ENCODE measurements around the gene SLC17A8.

The SLC17A8 gene

DNA sequence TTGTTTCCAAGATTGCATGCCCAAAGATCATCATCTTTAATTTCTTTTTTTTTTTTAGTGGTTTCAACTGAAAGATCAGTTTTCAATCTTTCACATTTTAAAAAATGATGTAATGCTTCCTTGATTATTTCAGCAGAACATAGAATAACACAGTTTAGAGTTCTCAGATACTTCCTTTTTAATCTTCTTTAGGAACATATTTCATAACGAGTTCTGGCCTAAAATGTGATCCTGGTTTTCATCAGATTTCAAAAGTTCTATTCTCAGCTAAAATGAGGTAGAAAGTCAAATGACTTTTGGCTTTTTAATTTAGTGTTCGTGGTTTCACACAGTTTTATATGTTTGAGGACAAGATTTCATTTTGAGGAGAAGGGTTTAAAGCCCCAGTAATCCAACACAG lies 76.8 kb downstream of the SLC17A8 start:
- no peak for DNase-seq

GRCh38 chr12:100434177-100434576 lies 77.3 kb downstream of the SLC17A8 start:
- DNase-seq, result no peak

- DNase-seq, result no peak
Measured at GRCh38 chr12:100435957-100436356, 79.1 kb downstream of the SLC17A8 start.

DNA sequence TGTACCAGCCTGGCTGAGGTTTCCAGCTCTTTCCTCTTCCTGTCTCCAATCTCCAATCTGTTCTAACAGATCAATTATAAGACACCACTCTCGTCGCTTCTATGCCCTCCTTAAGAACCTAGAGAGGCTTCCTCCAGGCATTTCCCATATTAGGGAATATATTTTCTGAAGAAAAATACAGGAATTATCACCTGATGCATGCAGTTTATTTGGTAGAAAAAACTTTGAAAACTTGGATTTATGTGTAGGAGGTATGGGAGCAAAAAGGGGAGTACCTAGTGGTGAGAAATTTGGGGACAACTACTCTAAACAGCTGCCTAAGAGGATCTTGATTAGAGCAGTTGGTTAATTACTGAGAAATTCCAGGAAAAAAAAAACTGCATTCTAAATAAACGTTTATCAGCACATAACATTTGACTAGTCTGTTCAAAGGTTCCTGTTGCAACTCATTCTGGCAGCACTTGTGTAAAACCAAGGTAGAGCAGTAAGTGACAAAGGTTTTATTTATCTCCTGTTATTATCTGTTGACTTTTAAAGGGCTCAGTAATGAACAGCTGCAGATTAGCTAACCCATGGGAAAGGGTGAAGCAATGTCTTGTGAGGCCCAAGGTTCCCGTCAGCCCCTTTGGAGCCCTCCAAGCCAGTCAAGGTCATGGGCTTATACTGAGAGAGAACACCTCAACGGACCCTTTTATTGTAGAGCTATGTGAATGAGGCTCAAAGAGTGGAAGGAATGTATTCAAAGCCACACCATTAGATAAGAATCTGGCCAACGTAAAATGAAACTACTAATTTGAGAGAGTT lies 80.4 kb downstream of the SLC17A8 start:
- DNase-seq, result no peak

DNA sequence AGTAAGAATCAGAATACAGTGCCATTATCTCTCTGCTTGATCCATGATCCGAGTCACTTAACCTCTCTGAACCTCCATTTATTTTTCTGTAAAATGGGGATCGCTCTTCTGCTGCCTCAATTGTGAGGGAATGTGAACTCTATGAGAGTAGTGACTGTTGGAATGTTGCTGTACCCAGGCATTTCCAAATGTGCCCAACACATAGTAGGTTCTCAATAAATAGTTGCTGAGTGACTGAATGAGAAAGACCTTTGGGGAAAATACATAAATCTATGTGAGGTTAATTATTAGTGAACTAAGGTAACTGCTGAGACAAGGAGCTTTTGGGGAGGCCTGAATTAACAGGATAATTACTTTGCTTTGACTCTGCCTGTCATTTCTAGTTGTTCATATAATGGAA lies 82.9 kb downstream of the SLC17A8 start:
- no peak for DNase-seq

- no peak for DNase-seq
Measured at GRCh38 chr12:100442403-100442802, 85.5 kb downstream of the SLC17A8 start.

DNA sequence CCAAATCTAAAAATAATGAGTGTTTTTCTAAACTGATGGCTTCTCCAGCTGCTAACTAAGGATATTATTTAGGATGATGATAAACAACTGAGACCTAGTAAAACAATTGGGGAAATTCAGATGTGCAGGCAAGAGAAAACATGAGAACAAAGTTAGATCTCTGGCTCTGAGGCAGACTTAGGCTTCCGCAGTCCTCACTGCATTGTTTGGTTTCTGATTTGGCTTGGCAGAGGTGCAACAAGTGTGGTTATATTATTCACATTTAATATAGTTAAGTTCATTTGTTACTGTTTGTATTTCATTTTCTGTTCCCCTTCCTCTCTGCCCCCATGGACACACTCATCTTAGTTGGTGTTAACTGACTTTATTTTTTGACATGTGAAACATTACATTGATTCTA lies 86.6 kb downstream of the SLC17A8 start:
- DNase-seq, result no peak

DNA sequence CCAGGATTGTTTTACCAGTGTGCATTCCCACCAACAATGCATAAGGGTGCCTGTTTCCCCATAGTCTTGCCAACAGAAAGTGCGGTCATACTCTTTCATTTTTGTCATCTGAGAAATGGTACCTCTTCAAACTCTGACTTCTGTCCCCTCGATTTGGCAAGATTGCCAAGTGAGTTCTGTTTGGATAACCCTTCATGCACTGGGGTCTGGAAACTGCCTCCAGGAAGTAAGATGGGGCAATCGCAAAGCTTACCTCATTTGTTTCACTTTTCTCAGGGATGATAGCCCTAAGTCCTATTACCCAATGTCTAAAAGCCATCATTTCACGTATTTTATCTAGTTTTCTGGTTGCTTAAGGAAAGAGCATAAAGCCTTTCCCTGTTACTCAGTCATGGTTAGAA lies 88.2 kb downstream of the SLC17A8 start:
- DNase-seq, result no peak

GRCh38 chr12:100447381-100447780 lies 90.5 kb downstream of the SLC17A8 start:
- no peak for DNase-seq

DNA sequence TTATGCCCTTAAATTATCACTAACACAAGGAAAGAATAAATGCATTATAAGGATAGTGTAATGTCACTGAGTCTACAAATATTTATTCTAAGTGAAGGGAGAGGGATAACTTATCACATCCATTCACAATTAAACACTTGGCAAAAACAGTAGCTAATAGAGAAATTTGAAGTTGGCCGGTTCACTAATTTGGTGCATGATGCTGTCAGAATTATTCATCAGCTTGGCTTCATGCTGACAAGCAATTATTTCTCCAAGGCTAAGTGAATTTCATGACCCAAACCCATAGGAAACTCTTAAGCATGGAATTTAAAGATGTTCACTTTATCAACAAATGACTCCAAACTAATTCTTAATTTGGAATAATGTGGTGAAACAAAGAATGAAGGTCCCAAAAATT lies 91.8 kb downstream of the SLC17A8 start:
- no peak for DNase-seq

GRCh38 chr12:100450735-100451134 lies 93.9 kb downstream of the SLC17A8 start:
- no peak for DNase-seq

DNA sequence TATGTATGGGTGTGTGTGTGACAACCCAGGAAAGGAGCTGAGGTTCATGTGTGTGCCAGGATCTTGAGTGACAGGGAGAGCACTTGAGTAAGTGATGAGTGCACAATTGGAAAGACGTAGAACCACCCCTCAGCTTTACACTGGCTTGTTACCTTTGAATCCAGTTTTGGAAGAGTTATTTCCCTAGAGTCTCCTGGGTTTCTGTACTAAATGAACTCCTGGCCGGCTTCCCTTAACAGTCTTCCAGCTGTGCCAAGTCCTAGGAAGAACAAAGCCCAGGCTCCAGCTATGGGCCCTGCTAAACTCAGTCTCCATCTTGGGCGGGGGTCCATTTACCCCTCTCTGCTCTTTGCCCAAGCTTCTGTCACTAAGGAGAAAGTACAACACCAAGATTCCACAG lies 97.1 kb downstream of the SLC17A8 start:
- no peak for DNase-seq

- no peak for DNase-seq
Measured at GRCh38 chr12:100455896-100456295, 99.0 kb downstream of the SLC17A8 start.

DNA sequence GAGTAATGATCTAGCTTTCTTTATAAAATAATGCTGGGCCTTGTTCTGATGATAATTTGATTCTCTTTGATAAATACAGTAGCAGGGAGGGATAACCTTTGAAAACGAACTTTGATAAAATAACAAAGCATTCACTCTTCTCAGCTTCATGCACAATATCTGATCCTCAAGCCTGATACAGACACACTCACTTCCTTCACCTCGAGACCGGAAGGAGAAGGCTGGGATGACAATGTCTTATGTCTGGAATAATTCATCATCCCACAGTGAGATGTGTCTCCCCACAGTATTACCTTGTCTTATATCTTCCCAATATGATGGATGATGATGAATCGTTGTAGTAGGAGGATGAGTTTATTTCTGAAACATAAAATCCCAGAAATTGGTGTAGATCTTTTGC lies 101.3 kb downstream of the SLC17A8 start:
- DNase-seq, result no peak

DNA sequence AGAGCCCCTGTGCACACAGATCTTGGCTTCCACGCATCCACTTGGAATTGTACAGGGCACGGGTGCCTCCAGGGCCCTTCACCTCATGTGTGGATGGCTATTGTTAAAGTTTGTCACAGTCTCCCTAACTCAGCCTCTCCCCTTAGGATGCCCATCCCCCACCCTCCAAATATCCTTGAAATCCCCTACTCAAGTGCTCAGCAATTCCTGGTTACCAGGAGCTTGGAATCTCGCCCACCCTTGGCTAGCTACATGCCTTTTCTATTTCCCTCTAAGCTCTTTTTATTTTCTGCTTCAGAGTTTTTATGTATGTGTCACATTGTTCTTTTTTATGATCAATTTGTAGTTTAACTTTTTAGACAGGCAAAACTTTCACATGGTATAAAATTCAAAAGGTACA lies 103.8 kb downstream of the SLC17A8 start:
- no peak for DNase-seq

- no peak for DNase-seq
Measured at GRCh38 chr12:100461330-100461973, 104.6 kb downstream of the SLC17A8 start.

DNA sequence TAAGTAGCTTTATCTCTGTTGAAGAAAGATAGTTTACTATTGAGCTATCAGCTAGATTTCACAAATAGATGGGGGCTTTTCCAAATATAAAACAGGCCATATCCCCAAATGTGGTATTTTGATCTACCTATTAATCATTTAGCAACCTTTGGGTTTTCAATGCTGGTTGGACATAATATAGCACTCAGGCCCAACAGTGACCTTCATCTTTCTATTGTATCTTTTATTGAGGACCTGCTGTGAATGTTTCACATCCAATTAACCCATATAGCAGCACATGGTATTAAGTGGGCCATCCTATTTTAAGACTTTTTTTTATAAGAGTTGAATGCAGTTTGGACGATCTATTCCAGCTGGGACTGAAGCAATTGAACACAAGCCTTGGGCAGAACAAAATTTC lies 106.8 kb downstream of the SLC17A8 start:
- DNase-seq, result no peak

DNA sequence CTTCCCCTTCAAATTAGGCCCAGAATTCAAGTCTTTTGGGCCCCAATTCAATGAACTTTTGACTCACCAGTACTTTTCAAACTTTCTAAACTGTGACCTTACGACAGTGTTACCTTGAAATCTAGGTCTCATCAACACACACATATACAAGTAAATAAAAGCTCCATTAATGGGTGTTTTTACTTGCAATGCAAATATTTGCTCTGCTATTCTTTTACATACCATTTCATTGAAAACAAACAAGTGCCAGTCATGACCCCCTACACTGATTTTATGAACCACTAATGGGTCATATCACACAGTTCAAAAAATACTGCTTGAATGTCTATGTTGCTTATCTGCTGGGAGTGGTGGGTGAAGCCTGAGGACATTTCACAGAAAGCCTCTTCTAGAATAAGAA lies 107.7 kb downstream of the SLC17A8 start:
- no peak for DNase-seq

DNA sequence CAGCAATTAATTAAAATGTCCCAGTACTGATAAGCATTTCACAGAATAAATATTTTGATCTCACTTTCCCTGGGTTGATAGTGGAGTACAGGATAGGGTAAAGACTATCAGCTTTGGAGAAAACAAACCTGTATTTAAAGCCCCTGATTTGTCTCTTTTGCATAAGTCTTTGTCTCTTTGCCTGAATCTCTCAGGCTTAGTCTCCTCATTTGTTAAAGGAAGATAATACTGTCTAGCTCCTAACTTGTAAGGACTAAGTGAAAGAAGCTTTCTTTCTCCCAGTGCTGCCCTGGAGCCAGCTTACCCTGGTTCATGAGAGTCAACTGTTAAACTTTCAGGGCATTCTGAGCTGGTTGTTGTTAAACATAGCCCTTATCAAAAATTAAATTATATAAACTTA lies 111.3 kb downstream of the SLC17A8 start:
- no peak for DNase-seq

Data from RPMI8226 (cell line).